Measurements from ENCODE around the gene B3GALT5. TPM values are rescaled to one million over a fixed set of nuclear protein-coding genes. Genes with fewer than 3 reads are reported as not detected.

Gene B3GALT5
- total RNA-seq, 1 donor from 2014 or later = 0.03 TPM

DNA sequence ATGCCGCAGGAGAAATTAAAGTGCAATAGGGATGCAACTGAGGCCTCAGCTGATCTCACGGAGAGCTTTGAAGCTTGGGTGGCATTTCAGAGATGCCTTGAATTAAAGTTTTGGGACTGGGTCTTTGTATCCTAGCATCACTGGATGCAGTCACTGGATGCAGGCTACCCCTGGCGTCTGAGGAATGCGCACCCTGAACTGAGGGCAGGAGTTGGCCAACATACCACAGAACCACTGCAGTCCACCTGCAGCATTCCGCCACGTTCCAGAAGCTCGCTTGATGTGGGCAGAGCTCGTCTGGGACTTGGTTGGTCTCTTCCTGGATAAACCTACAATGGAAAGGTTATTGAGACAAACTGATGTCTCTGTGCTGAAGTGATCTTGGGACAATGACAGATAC, 98.1 kb downstream of the B3GALT5 start:
- H3K4me1 ChIP-seq = peaks cover 5% of the 10 kb centered on the region
- DNase-seq = no peak
- TF ChIP-seq CTCF (IDR thresholded peaks at IDR 0.05; ENCODE audit: borderline replicate concordance) = no peak
- H3K9me3 ChIP-seq (replicated peaks) = no peaks in the 10 kb centered on the region
- H3K4me3 ChIP-seq = no peak overlapping the region
- H3K27ac ChIP-seq (replicated peaks) = no peak overlapping the region
- no peaks in the 10 kb centered on the region for H3K36me3 ChIP-seq
- intact Hi-C loops (cut with micrococcal nuclease) = no loop called here
- peaks cover 6% of the 10 kb centered on the region for H3K27me3 ChIP-seq (ENCODE audit: low read depth)

DNA sequence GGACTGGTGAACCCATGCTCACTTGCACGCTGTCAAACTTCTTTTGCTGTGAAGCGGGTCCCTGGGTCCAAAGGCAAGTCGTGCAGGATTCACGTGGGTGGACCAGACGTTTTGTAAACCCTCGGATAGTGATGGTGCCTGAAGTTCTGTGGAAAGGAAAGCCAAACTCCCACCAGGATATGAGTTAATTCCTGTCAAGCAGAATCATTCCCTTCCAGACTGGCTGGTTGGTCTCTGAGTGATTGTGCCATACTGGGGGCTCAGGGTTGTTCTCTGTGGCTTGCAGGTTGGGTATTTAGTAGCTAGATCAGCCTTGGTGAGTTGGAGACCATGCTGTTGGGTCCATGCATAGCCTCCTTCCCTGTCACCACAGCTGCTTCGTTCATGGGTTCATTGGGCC, 99.5 kb downstream of the B3GALT5 start:
- peaks cover 5% of the 10 kb centered on the region for H3K4me1 ChIP-seq
- TF ChIP-seq CTCF (IDR thresholded peaks at IDR 0.05; ENCODE audit: borderline replicate concordance) = no peak
- H3K4me3 ChIP-seq = no peak overlapping the region
- no peaks in the 10 kb centered on the region for H3K9me3 ChIP-seq (replicated peaks)
- H3K36me3 ChIP-seq = no peaks in the 10 kb centered on the region
- intact Hi-C loops (cut with micrococcal nuclease) = no loop called here
- H3K27me3 ChIP-seq (ENCODE audit: low read depth) = peaks cover 6% of the 10 kb centered on the region
- no peak for DNase-seq
- no peak overlapping the region for H3K27ac ChIP-seq (replicated peaks)

- DNase-seq = no peak
- peaks cover 5% of the 10 kb centered on the region for H3K4me1 ChIP-seq
- H3K27ac ChIP-seq (replicated peaks) = no peak overlapping the region
- no peak overlapping the region for H3K4me3 ChIP-seq
- intact Hi-C loops (cut with micrococcal nuclease) = no loop called here
- no peak for TF ChIP-seq CTCF (IDR thresholded peaks at IDR 0.05; ENCODE audit: borderline replicate concordance)
- peaks cover 7% of the 10 kb centered on the region for H3K27me3 ChIP-seq (ENCODE audit: low read depth)
- H3K9me3 ChIP-seq (replicated peaks) = no peaks in the 10 kb centered on the region
- H3K36me3 ChIP-seq = no peaks in the 10 kb centered on the region
Observed at GRCh38 chr21:39712976-39713375, 100.2 kb downstream of the B3GALT5 start.

DNA sequence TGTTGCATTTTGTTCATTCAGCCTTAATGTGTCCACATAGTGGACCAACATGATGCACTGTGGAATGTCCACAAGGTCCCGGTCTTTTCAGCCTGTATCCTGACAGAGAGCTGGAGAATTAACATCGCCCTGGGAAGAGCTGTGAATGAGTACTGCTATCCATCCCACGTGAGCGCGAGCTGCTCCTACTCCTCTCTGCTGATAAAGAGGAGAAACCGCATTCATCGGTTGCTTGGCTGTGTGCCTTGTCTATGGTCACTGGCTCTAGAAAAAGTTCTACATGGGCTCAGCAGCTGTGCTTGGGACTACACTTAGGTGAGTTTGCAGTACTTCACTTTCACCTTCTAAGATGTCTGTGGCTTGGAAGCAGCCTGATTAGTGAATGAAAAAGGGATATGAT, 101.2 kb downstream of the B3GALT5 start:
- intact Hi-C loops (cut with micrococcal nuclease) = no loop called here
- H3K4me3 ChIP-seq = no peak overlapping the region
- H3K27ac ChIP-seq (replicated peaks) = no peak overlapping the region
- no peaks in the 10 kb centered on the region for H3K9me3 ChIP-seq (replicated peaks)
- no peak for TF ChIP-seq CTCF (IDR thresholded peaks at IDR 0.05; ENCODE audit: borderline replicate concordance)
- no peak for DNase-seq
- peaks cover 5% of the 10 kb centered on the region for H3K4me1 ChIP-seq
- peaks cover 10% of the 10 kb centered on the region for H3K27me3 ChIP-seq (ENCODE audit: low read depth)
- H3K36me3 ChIP-seq = no peaks in the 10 kb centered on the region

- intact Hi-C loops (cut with micrococcal nuclease) = no loop called here
- H3K27ac ChIP-seq (replicated peaks) = no peak overlapping the region
- peaks cover 14% of the 10 kb centered on the region for H3K27me3 ChIP-seq (ENCODE audit: low read depth)
- no peaks in the 10 kb centered on the region for H3K9me3 ChIP-seq (replicated peaks)
- H3K36me3 ChIP-seq = no peaks in the 10 kb centered on the region
- peaks cover 5% of the 10 kb centered on the region for H3K4me1 ChIP-seq
- TF ChIP-seq CTCF (IDR thresholded peaks at IDR 0.05; ENCODE audit: borderline replicate concordance) = no peak
- no peak for DNase-seq
- no peak overlapping the region for H3K4me3 ChIP-seq
Observed at GRCh38 chr21:39714331-39714730, 101.6 kb downstream of the B3GALT5 start.
